Heart right ventricle (tissue), 16 donors: ENCODE measurements around the gene GRID2IP. TPM values are rescaled to one million over a fixed set of nuclear protein-coding genes. Genes with fewer than 3 reads are reported as not detected.

Experiments
- ATAC-seq, 8 donors: fragments of 200-7000 bp; cut with Tn5 transposase; one replicate each; pipeline ENCODE4 v1.9.1; 2020; ENCODE audit warnings: mild to moderate bottlenecking in 8 of 8, moderate library complexity in 8 of 8, moderate number of reproducible peaks in 1 of 8
- DNase-seq, 2 donors: peaks; one replicate each; pipeline ENCODE4 v3.0.0-alpha.2; 2020
- H3K27ac ChIP-seq, 10 donors: fragments of 200-600 bp; sonication (generic) in 2 of 10; one replicate each; pipeline versions ENCODE4 v1.5.0 to v1.8.0; 2020 to 2022; ENCODE audit warnings: mild to moderate bottlenecking in 3 of 10
- H3K27me3 ChIP-seq, 7 donors: fragments of 200-600 bp; one replicate each; pipeline ENCODE4 v1.8.0; 2021 to 2022; ENCODE audit warnings: mild to moderate bottlenecking in 2 of 7
- H3K36me3 ChIP-seq, 9 donors: fragments of 200-600 bp; sonication (generic) in 1 of 9; one replicate each; pipeline versions ENCODE4 v1.5.0 to v1.8.0; 2020 to 2022; ENCODE audit warnings: mild to moderate bottlenecking in 2 of 9
- H3K4me1 ChIP-seq, 9 donors: fragments of 200-600 bp; sonication (generic) in 1 of 9; one replicate each; pipeline versions ENCODE4 v1.5.0 to v1.8.0; 2020 to 2022; ENCODE audit warnings: mild to moderate bottlenecking in 4 of 9
- H3K4me3 ChIP-seq, 10 donors: fragments of 200-600 bp; sonication (generic) in 2 of 10; one replicate each; pipeline versions ENCODE4 v1.5.0 to v1.8.0; 2020 to 2022; ENCODE audit warnings: mild to moderate bottlenecking in 7 of 10, moderate library complexity in 2 of 10
- H3K9me3 ChIP-seq, 11 donors: fragments of 200-600 bp in 10 of 11; sonication (generic) in 2 of 11; one replicate each; pipeline versions ENCODE4 v1.5.0 to v1.8.0; 2013 to 2022; ENCODE audit warnings: mild to moderate bottlenecking in 2 of 11, control low read depth in 1 of 11, moderate library complexity in 1 of 11
- CTCF ChIP-seq, 9 donors: fragments of 200-600 bp; sonication (generic) in 2 of 9; IDR thresholded peaks; one replicate each; pipeline versions ENCODE4 v1.5.0 to v1.8.0; 2021 to 2022; ENCODE audit warnings: antibody characterized with exemption in 9 of 9, mild to moderate bottlenecking in 5 of 9, moderate library complexity in 1 of 9
- WGBS, 2 donors: extraction: QIAGEN DNeasy Blood & Tissue Kit; methylation state at CpG; one replicate each; pipeline ENCODE4 v1.1.7; 2013; ENCODE audit warnings: inconsistent platforms in 1 of 2; 5-methylcytosine and 5-hydroxymethylcytosine counted together
- intact Hi-C, 10 donors: fragments of 100-400 bp; cut with DNase I; formaldehyde crosslinking; loops; one replicate each; pipeline versions ENCODE4 v1.11.1 to v1.14.2; 2022
- polyA plus RNA-seq, 2 donors: library from polyadenylated mRNA; stranded (reverse); fragments of 200-250 nt; gene quantifications; one replicate each; pipeline ENCODE4 v1.2.3, GENCODE V29; 2013
- total RNA-seq, 10 donors: library from RNA; stranded (reverse); fragmentation: NEBNext Ultra II Directional in 3 of 10; extraction: Animal tissue kit (Norgen Biotek cat#: 25700) in 3 of 10; gene quantifications; one replicate each; pipeline versions ENCODE4 v1.2.1 to v1.2.4, GENCODE V29; 2021 to 2023
- donor health status: Arrhythmogenic right ventricular cardiomyopathy.
- donor health status: ischemic (EF 13 %, LVEDD 7.1; RV severe dilation, severe dysfunction).
- donor health status: healthy with polysubstance abuse.
- donor health status: DM: no; HTN: yes; CAD: no.
- donor health status: DM: no; HTN: no; CAD: no.
- donor health status: ischemic (EF 25% LVEDD 6.9; RV normal size, moderate dysfunction).
- donor health status: ischemic (EF 25% LVEDD 5.7; RV mildly dilated, moderate dysfunction).
- donor health status: healthy.
- donor health status: DM: yes; HTN: yes; CAD: no.
- donor health status: Ischemic cardiomyopathy.
- donor health status: ischemic (EF 35%, LVEDD 5.7; RV mildly dilated, moderate dysfunction).
- donor health status: nonischemic (EF 11% LVEDD 7.7; RV severe dilation, severe dysfunction).
- donor health status: DM: yes; HTN: yes; CAD: no.
- donor health status: PGD.
- donor health status: ischemic (EF 29% LVEDD 5.4; RV normal size, mild dysfunction).
- donor health status: nonischemic (EF 23%, LVEDD 6.1; RV moderate dilation, normal function).

Gene GRID2IP
- total and polyA plus RNA-seq, 12 donors = 0.01 to 0.15 (median 0.11) TPM; not detected in 9

- H3K27me3 ChIP-seq = peaks cover 0 to 4% (median 0%) of the 10 kb centered on the region in 7 donors
- ATAC-seq (no peak), DNase-seq (no peak)
- no peak overlapping the region for H3K27ac ChIP-seq
- TF ChIP-seq CTCF (IDR thresholded peaks at IDR 0.05) = no peak
- H3K36me3 ChIP-seq = no peaks in the 10 kb centered on the region
- peaks cover 0 to 9% (median 8%) of the 10 kb centered on the region in 9 donors for H3K4me1 ChIP-seq
- intact Hi-C loops = no loop called here
- no peak overlapping the region for H3K4me3 ChIP-seq
- H3K9me3 ChIP-seq = no peaks in the 10 kb centered on the region
- WGBS, 2 donors = 85 to 87% methylated on average over 24 of the region's 24 CpGs
Measured at GRCh38 chr7:6508950-6509349, 42.3 kb downstream of the GRID2IP start.

GRCh38 chr7:6508539-6508938 lies 42.7 kb downstream of the GRID2IP start:
- Histone ChIP-seq H3K27ac (no peak overlapping the region), H3K36me3 (no peaks in the 10 kb centered on the region), H3K9me3 (no peaks in the 10 kb centered on the region), H3K4me3 (no peak overlapping the region), H3K4me1 (peaks cover 0 to 9% (median 8%) of the 10 kb centered on the region in 9 donors), H3K27me3 (peaks cover 0 to 4% (median 0%) of the 10 kb centered on the region in 7 donors)
- WGBS, 2 donors = 94% methylated on average over 6 of the region's 6 CpGs
- TF ChIP-seq CTCF (IDR thresholded peaks at IDR 0.05) = no peak
- intact Hi-C loops = no loop called here
- ATAC-seq (no peak), DNase-seq (no peak)

GRCh38 chr7:6507906-6508305 lies 43.4 kb downstream of the GRID2IP start:
- intact Hi-C loops = no loop called here
- Histone ChIP-seq H3K9me3 (no peaks in the 10 kb centered on the region), H3K27me3 (peaks cover 0 to 4% (median 0%) of the 10 kb centered on the region in 7 donors), H3K27ac (no peak overlapping the region), H3K4me3 (no peak overlapping the region), H3K4me1 (peaks cover 4 to 14% (median 13%) of the 10 kb centered on the region in 9 donors), H3K36me3 (no peaks in the 10 kb centered on the region)
- TF ChIP-seq CTCF (IDR thresholded peaks at IDR 0.05) = no peak
- WGBS, 2 donors = 94 to 96% methylated on average over 16 of the region's 16 CpGs
- DNase-seq (no peak), ATAC-seq (no peak)

GRCh38 chr7:6505685-6506559 lies 45.3 kb downstream of the GRID2IP start:
- no peak for TF ChIP-seq CTCF (IDR thresholded peaks at IDR 0.05)
- H3K27me3 ChIP-seq = peaks cover 0 to 4% (median 0%) of the 10 kb centered on the region in 7 donors
- no peak for DNase-seq
- peaks cover 4 to 16% (median 13%) of the 10 kb centered on the region in 9 donors for H3K4me1 ChIP-seq
- no peak for ATAC-seq
- no peak overlapping the region for H3K4me3 ChIP-seq
- H3K9me3 ChIP-seq = no peaks in the 10 kb centered on the region
- no peak overlapping the region for H3K27ac ChIP-seq
- WGBS, 2 donors = 48 to 60% methylated on average over 20 of the region's 20 CpGs
- intact Hi-C loops = no loop called here
- no peaks in the 10 kb centered on the region for H3K36me3 ChIP-seq
